ENCODE data around the gene NEU4. TPM values are rescaled to one million over a fixed set of nuclear protein-coding genes. Genes with fewer than 3 reads are reported as not detected.
A peak's percentile ranks its signal among the peaks of the same experiment; 100 is the strongest.

The NEU4 gene
- total RNA-seq, 2 donors from 2014 or later, result 1.2 TPM

DNA sequence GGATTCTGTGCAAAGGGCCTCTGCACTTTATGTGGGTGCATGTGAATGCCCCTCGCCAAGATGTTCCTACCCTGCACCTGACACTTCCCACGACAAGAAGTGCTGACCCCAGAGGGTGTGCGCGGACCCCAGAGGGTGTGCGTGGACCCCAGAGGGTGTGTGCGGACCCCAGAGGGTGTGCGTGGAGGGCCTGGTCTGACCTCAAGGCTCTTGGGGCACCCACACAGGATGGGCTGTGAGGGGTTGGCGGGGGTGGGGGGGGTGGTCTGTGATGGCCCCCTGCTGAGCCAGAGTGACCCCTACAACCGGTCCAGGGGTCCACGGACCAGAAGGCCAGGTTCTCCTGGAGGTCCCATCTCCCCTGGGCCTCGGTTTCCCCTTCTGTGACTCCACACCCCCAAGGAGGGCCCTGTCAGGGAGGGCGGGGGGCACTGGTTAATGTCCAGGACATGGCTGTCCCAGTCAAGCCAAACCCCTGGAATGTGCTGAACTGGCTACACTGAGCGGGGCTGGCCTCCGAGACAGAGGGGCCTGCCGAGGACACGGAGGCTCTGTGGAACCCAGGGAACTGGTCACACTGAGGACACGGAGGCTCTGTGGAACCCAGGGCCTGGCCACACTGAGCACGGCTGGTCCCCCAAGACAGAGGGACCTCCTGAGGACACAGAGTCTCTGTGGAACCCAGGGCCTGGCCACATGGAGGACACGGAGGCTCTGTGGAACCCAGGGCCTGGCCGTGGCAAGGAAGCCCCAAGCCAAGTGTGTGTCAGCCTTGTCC lies 3.1 kb downstream of the NEU4 start:
- no peak overlapping the region for H3K27ac Mint-ChIP-seq
- Histone ChIP-seq H3K36me3 (ENCODE audit: control insufficient read depth, insufficient read depth, low read length) (no peaks in the 10 kb centered on the region), H3K27ac (ENCODE audit: low read depth, low read length) (no peak overlapping the region), H3K9me3 (ENCODE audit: control insufficient read depth, low read length) (no peaks in the 10 kb centered on the region), H3K4me3 (ENCODE audit: low read length) (no peak overlapping the region), H3K9ac (ENCODE audit: extremely low read depth, low read length, poor library complexity, severe bottlenecking) (no peak overlapping the region), H3K27me3 (ENCODE audit: control insufficient read depth, insufficient read depth, low read length, poor library complexity, severe bottlenecking) (no peaks in the 10 kb centered on the region), H3K4me1 (ENCODE audit: control insufficient read depth, insufficient read depth, low read length) (no peaks in the 10 kb centered on the region)
- no peaks in the 10 kb centered on the region for H3K36me3 Mint-ChIP-seq (ENCODE audit: low read depth)
- H3K9me3 Mint-ChIP-seq, result no peaks in the 10 kb centered on the region
- no peak overlapping the region for H3K4me3 Mint-ChIP-seq
- H3K27me3 Mint-ChIP-seq (ENCODE audit: insufficient read depth), result no peaks in the 10 kb centered on the region
- WGBS, 2 experiments (ENCODE audit: insufficient coverage in 1 of 2, insufficient read length in 1 of 2), result 88% methylated on average over 12 to 20 of the region's 20 CpGs
- H3K4me1 Mint-ChIP-seq, result peaks cover 10% of the 10 kb centered on the region
- DNase-seq, result peak; percentile 36
- TF ChIP-seq CTCF (conservative IDR thresholded peaks at IDR 0.05), result no peak

GRCh38 chr2:241812730-241813643 lies 4.0 kb downstream of the NEU4 start:
- Mint-ChIP-seq H3K36me3 (ENCODE audit: low read depth) (no peaks in the 10 kb centered on the region), H3K9me3 (no peaks in the 10 kb centered on the region)
- 91 to 95% methylated on average over 26 to 40 of the region's 40 CpGs for WGBS, 2 experiments (ENCODE audit: insufficient coverage in 1 of 2, insufficient read length in 1 of 2)

More at GRCh38 chr2:241812730-241813643, 4.0 kb downstream of the NEU4 start:
- Histone ChIP-seq H3K9ac (ENCODE audit: extremely low read depth, low read length, poor library complexity, severe bottlenecking) (no peak overlapping the region), H3K36me3 (ENCODE audit: control insufficient read depth, insufficient read depth, low read length) (no peaks in the 10 kb centered on the region), H3K27me3 (ENCODE audit: control insufficient read depth, insufficient read depth, low read length, poor library complexity, severe bottlenecking) (no peaks in the 10 kb centered on the region), H3K4me1 (ENCODE audit: control insufficient read depth, insufficient read depth, low read length) (no peaks in the 10 kb centered on the region), H3K9me3 (ENCODE audit: control insufficient read depth, low read length) (no peaks in the 10 kb centered on the region), H3K4me3 (ENCODE audit: low read length) (no peak overlapping the region), H3K27ac (ENCODE audit: low read depth, low read length) (no peak overlapping the region)
- H3K27ac Mint-ChIP-seq, result no peak overlapping the region
- no peak overlapping the region for H3K4me3 Mint-ChIP-seq
- H3K4me1 Mint-ChIP-seq, result peaks cover 10% of the 10 kb centered on the region
- peak; percentile 48 for DNase-seq
- no peaks in the 10 kb centered on the region for H3K27me3 Mint-ChIP-seq (ENCODE audit: insufficient read depth)
- TF ChIP-seq CTCF (conservative IDR thresholded peaks at IDR 0.05), result no peak

All from endodermal cell (in vitro differentiated cells).